Panc1 (cell line): Measurements from ENCODE around the gene FZD2. TPM values are rescaled to one million over a fixed set of nuclear protein-coding genes. Genes with fewer than 3 reads are reported as not detected.
A peak's percentile ranks its signal among the peaks of the same experiment; 100 is the strongest.

ENCODE experiments used
- ATAC-seq: fragments of 200-7000 bp; cut with Tn5 transposase; 2 replicates; pipeline ENCODE4 v1.9.1; 2020; ENCODE audit warnings: mild to moderate bottlenecking, moderate library complexity
- BruUV-seq: library from RNA; stranded (reverse); fragments of 400-500 nt; replicated peaks from 2 replicates; lab custom pipeline; 2021; lab: Mats Ljungman, UMichigan
- CTCF ChIA-PET: fragments of 300-600 bp; sonication (Branson Sonifier 250); formaldehyde crosslinking; loops from one replicate; lab custom pipeline; 2022; ENCODE audit warnings: antibody characterized with exemption; lab: Charles Lee
- POLR2A ChIA-PET: fragments of 300-600 bp; sonication (Branson Sonifier 250); formaldehyde crosslinking; loops from one replicate; lab custom pipeline; 2022; ENCODE audit warnings: antibody characterized with exemption; lab: Charles Lee
- DNase-seq: peaks from one replicate; pipeline ENCODE4 v3.0.0-alpha.2; 2010; ENCODE audit warnings: low read depth, low spot score
- H3K27ac ChIP-seq: 2 replicates; pipeline ENCODE4 v1.5.1; 2011; ENCODE audit warnings: mild to moderate bottlenecking, low read length, inconsistent platforms
- H3K27me3 ChIP-seq: fragments of 200-500 bp; sonication (Bioruptor generic); 2 replicates; pipeline ENCODE4 v1.6.0; 2014; ENCODE audit warnings: low read length, inconsistent platforms; ENCODE audit not compliant: control insufficient read depth, insufficient read depth
- H3K36me3 ChIP-seq: fragments of 200-500 bp; sonication (Bioruptor generic); 2 replicates; pipeline ENCODE4 v1.5.1; 2014; ENCODE audit warnings: inconsistent platforms, mild to moderate bottlenecking, low read length, moderate library complexity; ENCODE audit not compliant: control insufficient read depth, insufficient read depth
- H3K4me1 ChIP-seq: 2 replicates; pipeline ENCODE4 v1.5.1; 2011; ENCODE audit warnings: inconsistent platforms, mild to moderate bottlenecking, low read length, moderate library complexity; ENCODE audit not compliant: control insufficient read depth, insufficient read depth
- H3K4me3 ChIP-seq, 2 experiments: 2 replicates each; pipeline ENCODE4 v1.5.1; 2011 to 2012; ENCODE audit warnings: low read depth in 2 of 2, low read length in 2 of 2, mild to moderate bottlenecking in 2 of 2, inconsistent platforms in 1 of 2, moderate library complexity in 1 of 2
- H3K9me3 ChIP-seq: fragments of 200-500 bp; sonication (Bioruptor generic); 2 replicates; pipeline ENCODE4 v1.5.1; 2014; ENCODE audit warnings: low read depth, mild to moderate bottlenecking, inconsistent platforms, low read length, moderate library complexity; ENCODE audit not compliant: control insufficient read depth, insufficient read depth
- POLR2AphosphoS5 ChIP-seq: IDR thresholded peaks from 2 replicates; pipeline ENCODE4 v1.6.1; 2012; ENCODE audit warnings: mild to moderate bottlenecking, low read depth, low read length, moderate library complexity
- SIN3A ChIP-seq: IDR thresholded peaks from 2 replicates; pipeline ENCODE4 v1.6.1; 2012; ENCODE audit warnings: low read depth, mild to moderate bottlenecking, low read length, moderate library complexity, borderline replicate concordance; ENCODE audit not compliant: insufficient read depth
- TCF7L2 ChIP-seq: IDR thresholded peaks from 2 replicates; pipeline ENCODE4 v1.6.1; 2011; ENCODE audit warnings: mild to moderate bottlenecking, low read depth, low read length, inconsistent platforms
- in situ Hi-C: cut with HindIII; loops from 2 replicates; pipeline ENCODE4 v1.10.0; 2016; ENCODE audit warnings: low sequenced_read_pairs, low pct_unique_long_range_greater_than_20kb
- intact Hi-C: fragments of 100-400 bp; cut with micrococcal nuclease; formaldehyde crosslinking; loops from one replicate; pipeline ENCODE4 v1.10.0; 2022; ENCODE audit not compliant: unreplicated experiment
- total RNA-seq: library from RNA; stranded (reverse); gene quantifications from one replicate; pipeline ENCODE4 v1.2.1, GENCODE V29; 2021; ENCODE audit not compliant: unreplicated experiment
- TF ChIP-seq, protein P1 (sequence below): fragments of 450-650 bp; IDR thresholded peaks from 2 replicates; pipeline ENCODE4 v1.5.1; 2017; ENCODE audit warnings: mild to moderate bottlenecking
- TF ChIP-seq, protein P2 (sequence below), 2 experiments: IDR thresholded peaks; 2 replicates each; pipeline ENCODE4 v1.6.1; 2011 to 2012; ENCODE audit warnings: low read depth in 2 of 2, control low read depth in 1 of 2, low read length in 1 of 2, mild to moderate bottlenecking in 1 of 2, moderate library complexity in 1 of 2; ENCODE audit not compliant: insufficient read depth in 1 of 2

The FZD2 gene
- total RNA-seq, 1 experiment from 2014 or later: 35.4 TPM

DNA sequence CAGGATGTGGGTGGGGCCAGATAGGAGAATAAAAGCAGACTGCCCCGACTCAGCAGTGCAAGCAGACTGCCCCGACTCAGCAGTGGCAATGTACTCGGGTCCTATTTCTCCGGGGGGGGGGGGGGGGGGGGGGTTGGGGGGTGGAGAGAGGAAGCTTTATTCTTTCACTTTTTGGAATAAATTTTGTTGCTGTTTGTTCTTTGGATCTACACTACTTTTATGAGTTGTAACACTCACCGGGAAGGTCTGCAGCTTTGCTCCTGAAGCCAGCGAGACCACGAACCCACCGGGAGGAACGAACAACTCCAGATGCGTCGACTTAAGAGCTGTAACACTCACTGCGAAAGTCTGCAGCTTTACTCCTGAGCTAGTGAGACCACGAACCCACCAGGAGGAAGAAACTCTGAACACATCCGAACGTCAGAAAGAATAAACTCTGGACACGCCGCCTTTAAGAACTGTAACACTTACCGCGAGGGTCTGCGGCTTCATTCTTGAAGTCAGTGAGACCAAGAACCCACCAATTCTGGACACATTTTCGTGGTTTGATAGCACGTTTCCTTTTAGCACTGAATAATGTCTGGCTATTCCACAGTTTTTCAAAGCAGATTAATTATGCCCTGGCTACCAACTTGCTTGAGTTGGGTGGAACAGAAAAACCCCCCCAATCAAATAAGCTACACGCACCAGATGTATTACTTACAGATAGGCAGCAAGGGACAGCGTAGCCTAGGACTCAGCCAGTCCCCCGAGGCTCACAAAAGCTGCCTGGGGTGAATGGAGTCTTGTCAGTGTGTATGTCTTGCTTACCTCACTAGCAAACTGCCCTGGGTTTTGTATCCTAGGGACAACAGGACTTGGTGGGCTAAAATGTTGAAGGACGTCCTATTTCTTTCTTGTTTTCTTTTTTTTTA lies 11.9 kb downstream of the FZD2 start:
- no peaks in the 10 kb centered on the region for H3K36me3 ChIP-seq
- TF ChIP-seq SIN3A (no peak), POLR2AphosphoS5 (no peak), TCF7L2 (no peak)
- TF ChIP-seq, protein P1, sequence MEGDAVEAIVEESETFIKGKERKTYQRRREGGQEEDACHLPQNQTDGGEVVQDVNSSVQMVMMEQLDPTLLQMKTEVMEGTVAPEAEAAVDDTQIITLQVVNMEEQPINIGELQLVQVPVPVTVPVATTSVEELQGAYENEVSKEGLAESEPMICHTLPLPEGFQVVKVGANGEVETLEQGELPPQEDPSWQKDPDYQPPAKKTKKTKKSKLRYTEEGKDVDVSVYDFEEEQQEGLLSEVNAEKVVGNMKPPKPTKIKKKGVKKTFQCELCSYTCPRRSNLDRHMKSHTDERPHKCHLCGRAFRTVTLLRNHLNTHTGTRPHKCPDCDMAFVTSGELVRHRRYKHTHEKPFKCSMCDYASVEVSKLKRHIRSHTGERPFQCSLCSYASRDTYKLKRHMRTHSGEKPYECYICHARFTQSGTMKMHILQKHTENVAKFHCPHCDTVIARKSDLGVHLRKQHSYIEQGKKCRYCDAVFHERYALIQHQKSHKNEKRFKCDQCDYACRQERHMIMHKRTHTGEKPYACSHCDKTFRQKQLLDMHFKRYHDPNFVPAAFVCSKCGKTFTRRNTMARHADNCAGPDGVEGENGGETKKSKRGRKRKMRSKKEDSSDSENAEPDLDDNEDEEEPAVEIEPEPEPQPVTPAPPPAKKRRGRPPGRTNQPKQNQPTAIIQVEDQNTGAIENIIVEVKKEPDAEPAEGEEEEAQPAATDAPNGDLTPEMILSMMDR: no peak
- TF ChIP-seq, protein P2, sequence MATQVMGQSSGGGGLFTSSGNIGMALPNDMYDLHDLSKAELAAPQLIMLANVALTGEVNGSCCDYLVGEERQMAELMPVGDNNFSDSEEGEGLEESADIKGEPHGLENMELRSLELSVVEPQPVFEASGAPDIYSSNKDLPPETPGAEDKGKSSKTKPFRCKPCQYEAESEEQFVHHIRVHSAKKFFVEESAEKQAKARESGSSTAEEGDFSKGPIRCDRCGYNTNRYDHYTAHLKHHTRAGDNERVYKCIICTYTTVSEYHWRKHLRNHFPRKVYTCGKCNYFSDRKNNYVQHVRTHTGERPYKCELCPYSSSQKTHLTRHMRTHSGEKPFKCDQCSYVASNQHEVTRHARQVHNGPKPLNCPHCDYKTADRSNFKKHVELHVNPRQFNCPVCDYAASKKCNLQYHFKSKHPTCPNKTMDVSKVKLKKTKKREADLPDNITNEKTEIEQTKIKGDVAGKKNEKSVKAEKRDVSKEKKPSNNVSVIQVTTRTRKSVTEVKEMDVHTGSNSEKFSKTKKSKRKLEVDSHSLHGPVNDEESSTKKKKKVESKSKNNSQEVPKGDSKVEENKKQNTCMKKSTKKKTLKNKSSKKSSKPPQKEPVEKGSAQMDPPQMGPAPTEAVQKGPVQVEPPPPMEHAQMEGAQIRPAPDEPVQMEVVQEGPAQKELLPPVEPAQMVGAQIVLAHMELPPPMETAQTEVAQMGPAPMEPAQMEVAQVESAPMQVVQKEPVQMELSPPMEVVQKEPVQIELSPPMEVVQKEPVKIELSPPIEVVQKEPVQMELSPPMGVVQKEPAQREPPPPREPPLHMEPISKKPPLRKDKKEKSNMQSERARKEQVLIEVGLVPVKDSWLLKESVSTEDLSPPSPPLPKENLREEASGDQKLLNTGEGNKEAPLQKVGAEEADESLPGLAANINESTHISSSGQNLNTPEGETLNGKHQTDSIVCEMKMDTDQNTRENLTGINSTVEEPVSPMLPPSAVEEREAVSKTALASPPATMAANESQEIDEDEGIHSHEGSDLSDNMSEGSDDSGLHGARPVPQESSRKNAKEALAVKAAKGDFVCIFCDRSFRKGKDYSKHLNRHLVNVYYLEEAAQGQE (IDR thresholded peaks at IDR 0.05; ENCODE audit: insufficient read depth in 1 of 2, low read depth in 2 of 2, low read length in 1 of 2): no peak
- intact Hi-C loops: no loop called here
- peaks cover 5% of the 10 kb centered on the region for H3K4me1 ChIP-seq
- H3K9me3 ChIP-seq: no peaks in the 10 kb centered on the region
- no peaks in the 10 kb centered on the region for H3K27me3 ChIP-seq
- peak overlapping the region; percentile 37 to 56 for H3K4me3 ChIP-seq
- POLR2A ChIA-PET: interaction anchor here (0.6 kb wide), 1 partner anchor 18 kb away, joined by 3 read pairs; no protein-coding TSS in a partner anchor
- DNase-seq (no peak), ATAC-seq (peak; percentile 83)
- no TSS peak for BruUV-seq
- in situ Hi-C loops: no loop called here
- H3K27ac ChIP-seq: peak overlapping the region; percentile 85
- CTCF ChIA-PET: interaction anchor here (0.6 to 1.3 kb wide), 4 partner anchors 23 to 101 kb away, joined by 3 to 4 read pairs (median 3); no protein-coding TSS in a partner anchor

DNA sequence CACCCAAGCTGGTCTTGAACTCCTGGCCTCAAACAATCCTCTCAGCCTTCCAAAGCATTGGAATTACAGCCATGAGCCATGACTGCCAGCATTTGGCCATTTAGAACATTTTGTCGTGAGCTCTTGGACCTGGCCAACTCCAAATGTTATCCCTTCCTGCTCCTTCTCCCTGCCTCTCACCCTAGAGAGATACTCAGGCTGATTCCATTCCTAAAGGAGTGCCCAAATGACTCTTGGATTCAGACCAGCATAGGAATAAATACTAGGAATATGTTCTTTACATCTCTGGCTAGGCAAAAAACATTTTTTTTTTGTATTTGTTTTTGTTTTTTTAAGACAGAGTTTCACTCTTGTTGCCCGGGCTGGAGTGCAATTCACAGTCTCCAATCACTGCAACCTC lies 15.5 kb downstream of the FZD2 start:
- H3K4me1 ChIP-seq: peaks cover 5% of the 10 kb centered on the region
- in situ Hi-C loops: no loop called here
- DNase-seq (no peak), ATAC-seq (no peak)
- no peaks in the 10 kb centered on the region for H3K36me3 ChIP-seq
- H3K27me3 ChIP-seq: no peaks in the 10 kb centered on the region
- H3K27ac ChIP-seq: no peak overlapping the region
- no peak overlapping the region for H3K4me3 ChIP-seq
- ChIA-PET CTCF (no interaction called here), POLR2A (interaction anchor here (0.6 kb wide), 1 partner anchor 20 kb away, joined by 3 read pairs; no protein-coding TSS in a partner anchor)
- intact Hi-C loops: no loop called here
- TF ChIP-seq TCF7L2: no peak
- no peak for TF ChIP-seq SIN3A
- TF ChIP-seq POLR2AphosphoS5: no peak
- TF ChIP-seq, protein P1: no peak
- TF ChIP-seq, protein P2 (IDR thresholded peaks at IDR 0.05; ENCODE audit: insufficient read depth in 1 of 2, low read depth in 2 of 2, low read length in 1 of 2): no peak
- no TSS peak for BruUV-seq
- H3K9me3 ChIP-seq: no peaks in the 10 kb centered on the region
